Measurements from ENCODE around the gene ZBTB40.

Gene ZBTB40

GRCh38 chr1:22552021-22552420 is 100.4 kb downstream of the ZBTB40 start:
- TF ChIP-seq REST (IDR thresholded peaks at IDR 0.05; ENCODE audit: insufficient read depth in 1 of 2, low read depth in 2 of 2, low read length in 2 of 2) = no peak
- TF ChIP-seq TAF1 (IDR thresholded peaks at IDR 0.05; ENCODE audit: borderline replicate concordance, insufficient read depth, low read length) = no peak
- TF ChIP-seq FOXP2 (optimal IDR thresholded peaks at IDR 0.05; ENCODE audit: borderline replicate concordance, extremely low read depth, extremely low read length, insufficient read depth) = no peak
- no peak for TF ChIP-seq SIN3A (IDR thresholded peaks at IDR 0.05; ENCODE audit: borderline replicate concordance, insufficient read depth, low read length)
- no peak for TF ChIP-seq POLR2AphosphoS5 (IDR thresholded peaks at IDR 0.05; ENCODE audit: low read depth, low read length)

GRCh38 chr1:22553104-22553880 is 101.6 kb downstream of the ZBTB40 start:
- TF ChIP-seq SIN3A (IDR thresholded peaks at IDR 0.05; ENCODE audit: borderline replicate concordance, insufficient read depth, low read length) (no peak), POLR2AphosphoS5 (IDR thresholded peaks at IDR 0.05; ENCODE audit: low read depth, low read length) (no peak), FOXP2 (optimal IDR thresholded peaks at IDR 0.05; ENCODE audit: borderline replicate concordance, extremely low read depth, extremely low read length, insufficient read depth) (no peak), REST (IDR thresholded peaks at IDR 0.05; ENCODE audit: insufficient read depth in 1 of 2, low read depth in 2 of 2, low read length in 2 of 2) (no peak), TAF1 (IDR thresholded peaks at IDR 0.05; ENCODE audit: borderline replicate concordance, insufficient read depth, low read length) (no peak)

- TF ChIP-seq POLR2AphosphoS5 (IDR thresholded peaks at IDR 0.05; ENCODE audit: low read depth, low read length) (no peak), SIN3A (IDR thresholded peaks at IDR 0.05; ENCODE audit: borderline replicate concordance, insufficient read depth, low read length) (no peak)
These were observed 102.4 kb downstream of the ZBTB40 start for GRCh38 chr1:22553991-22554522.

- no peak for TF ChIP-seq POLR2AphosphoS5 (IDR thresholded peaks at IDR 0.05; ENCODE audit: low read depth, low read length)
- TF ChIP-seq REST (IDR thresholded peaks at IDR 0.05; ENCODE audit: insufficient read depth in 1 of 2, low read depth in 2 of 2, low read length in 2 of 2) = no peak
- TF ChIP-seq FOXP2 (optimal IDR thresholded peaks at IDR 0.05; ENCODE audit: borderline replicate concordance, extremely low read depth, extremely low read length, insufficient read depth) = no peak
- TF ChIP-seq TAF1 (IDR thresholded peaks at IDR 0.05; ENCODE audit: borderline replicate concordance, insufficient read depth, low read length) = no peak
- TF ChIP-seq SIN3A (IDR thresholded peaks at IDR 0.05; ENCODE audit: borderline replicate concordance, insufficient read depth, low read length) = no peak
These were observed 103.7 kb downstream of the ZBTB40 start for GRCh38 chr1:22555371-22555656.

GRCh38 chr1:22556391-22557104 is 104.9 kb downstream of the ZBTB40 start:
- TF ChIP-seq TAF1 (IDR thresholded peaks at IDR 0.05; ENCODE audit: borderline replicate concordance, insufficient read depth, low read length) (no peak), SIN3A (IDR thresholded peaks at IDR 0.05; ENCODE audit: borderline replicate concordance, insufficient read depth, low read length) (no peak), POLR2AphosphoS5 (IDR thresholded peaks at IDR 0.05; ENCODE audit: low read depth, low read length) (no peak), FOXP2 (optimal IDR thresholded peaks at IDR 0.05; ENCODE audit: borderline replicate concordance, extremely low read depth, extremely low read length, insufficient read depth) (no peak), REST (IDR thresholded peaks at IDR 0.05; ENCODE audit: insufficient read depth in 1 of 2, low read depth in 2 of 2, low read length in 2 of 2) (no peak)

Measured in PFSK-1 (cell line).